ENCODE measurements around the gene GPATCH3.
"Not testable (repeated sequence)": the region's sequence is repeated elsewhere in the genome, so short reads cannot be mapped to it uniquely, and the experiment has no call there.

GPATCH3 gene

GRCh38 chr1:26900001-26900814, at the start of gene GPATCH3:
GPATCH3 (minus strand) TSS chr1:26900467; CDS start chr1:26900442, 25 bp downstream.
- peak; percentile 98 for TF ChIP-seq POLR2AphosphoS5 (IDR thresholded peaks at IDR 0.05; ENCODE audit: borderline replicate concordance, low read depth, low read length)
- TF ChIP-seq FOXP2 (optimal IDR thresholded peaks at IDR 0.05; ENCODE audit: control extremely low read depth, extremely low read length, insufficient read depth), result no peak
- peak within 1 kb of the TSS; percentile 79 for H3K27ac ChIP-seq
- peak within 1 kb of the TSS; percentile 97 for H3K9ac ChIP-seq (ENCODE audit: insufficient read length)
- peak within 1 kb of the TSS; percentile 83 for H3K4me3 ChIP-seq
- no peaks in the 10 kb centered on the region for H3K9me3 ChIP-seq (ENCODE audit: low read depth, low read length)
- DNase-seq (ENCODE audit: low read depth, low spot score), result peak; percentile 92
- H3K36me3 ChIP-seq (ENCODE audit: insufficient read depth, low read length), result peaks cover 11% of the 10 kb centered on the region; the same call in 1 of the 2 replicates

GRCh38 chr1:26949926-26950319, 49.7 kb upstream of the GPATCH3 start:
- Histone ChIP-seq H3K36me3 (ENCODE audit: insufficient read depth, low read length) (peaks cover 21% of the 10 kb centered on the region), H3K4me3 (no peak overlapping the region), H3K9me3 (ENCODE audit: low read depth, low read length) (no peaks in the 10 kb centered on the region), H3K27ac (no peak overlapping the region), H3K9ac (ENCODE audit: insufficient read length) (no peak overlapping the region)
- DNase-seq (ENCODE audit: low read depth, low spot score), result no peak
- TF ChIP-seq EZH2 (IDR thresholded peaks at IDR 0.05) (no peak), POLR2AphosphoS5 (IDR thresholded peaks at IDR 0.05; ENCODE audit: borderline replicate concordance, low read depth, low read length) (no peak; the same call in 1 of the 2 replicates), FOXP2 (optimal IDR thresholded peaks at IDR 0.05; ENCODE audit: control extremely low read depth, extremely low read length, insufficient read depth) (no peak)

- no peaks in the 10 kb centered on the region for H3K9me3 ChIP-seq (ENCODE audit: low read depth, low read length)
- no peak overlapping the region for H3K27ac ChIP-seq
- no peak overlapping the region for H3K4me3 ChIP-seq
- TF ChIP-seq FOXP2 (optimal IDR thresholded peaks at IDR 0.05; ENCODE audit: control extremely low read depth, extremely low read length, insufficient read depth), result no peak
- TF ChIP-seq POLR2AphosphoS5 (IDR thresholded peaks at IDR 0.05; ENCODE audit: borderline replicate concordance, low read depth, low read length), result 0 out of 2 replicates have a peak, but pooled peaks have one; percentile 16
- no peak for DNase-seq (ENCODE audit: low read depth, low spot score)
- peaks cover 22% of the 10 kb centered on the region for H3K36me3 ChIP-seq (ENCODE audit: insufficient read depth, low read length)
- H3K9ac ChIP-seq (ENCODE audit: insufficient read length), result no peak overlapping the region
Measured at GRCh38 chr1:26949266-26949925, 49.1 kb upstream of the GPATCH3 start.

- not testable (repeated sequence) for H3K9me3 ChIP-seq (ENCODE audit: low read depth, low read length); H3K4me3 ChIP-seq; H3K27ac ChIP-seq; DNase-seq (ENCODE audit: low read depth, low spot score); H3K9ac ChIP-seq (ENCODE audit: insufficient read length)
- peaks cover 26% of the 10 kb centered on the region for H3K36me3 ChIP-seq (ENCODE audit: insufficient read depth, low read length)
Measured at GRCh38 chr1:26948725-26949057, 48.4 kb upstream of the GPATCH3 start.

GRCh38 chr1:26946270-26946669, 46.0 kb upstream of the GPATCH3 start:
- no peak overlapping the region for H3K27ac ChIP-seq
- H3K9me3 ChIP-seq (ENCODE audit: low read depth, low read length), result no peaks in the 10 kb centered on the region
- no peak for DNase-seq (ENCODE audit: low read depth, low spot score)
- H3K9ac ChIP-seq (ENCODE audit: insufficient read length), result no peak overlapping the region
- TF ChIP-seq POLR2AphosphoS5 (IDR thresholded peaks at IDR 0.05; ENCODE audit: borderline replicate concordance, low read depth, low read length), result no peak
- TF ChIP-seq EZH2 (IDR thresholded peaks at IDR 0.05), result no peak
- no peak for TF ChIP-seq FOXP2 (optimal IDR thresholded peaks at IDR 0.05; ENCODE audit: control extremely low read depth, extremely low read length, insufficient read depth)
- H3K4me3 ChIP-seq, result no peak overlapping the region
- peaks cover 50% of the 10 kb centered on the region for H3K36me3 ChIP-seq (ENCODE audit: insufficient read depth, low read length)

- H3K4me3 ChIP-seq, result no peak overlapping the region
- peaks cover 52% of the 10 kb centered on the region for H3K36me3 ChIP-seq (ENCODE audit: insufficient read depth, low read length)
- H3K27ac ChIP-seq, result no peak overlapping the region
- no peaks in the 10 kb centered on the region for H3K9me3 ChIP-seq (ENCODE audit: low read depth, low read length)
- no peak for TF ChIP-seq EZH2 (IDR thresholded peaks at IDR 0.05)
- TF ChIP-seq POLR2AphosphoS5 (IDR thresholded peaks at IDR 0.05; ENCODE audit: borderline replicate concordance, low read depth, low read length), result no peak
- no peak for TF ChIP-seq FOXP2 (optimal IDR thresholded peaks at IDR 0.05; ENCODE audit: control extremely low read depth, extremely low read length, insufficient read depth)
- H3K9ac ChIP-seq (ENCODE audit: insufficient read length), result no peak overlapping the region
- no peak for DNase-seq (ENCODE audit: low read depth, low spot score)
Measured at GRCh38 chr1:26945728-26946127, 45.5 kb upstream of the GPATCH3 start.

- H3K4me3 ChIP-seq, result no peak overlapping the region
- peaks cover 52% of the 10 kb centered on the region for H3K36me3 ChIP-seq (ENCODE audit: insufficient read depth, low read length)
- no peak for DNase-seq (ENCODE audit: low read depth, low spot score)
- TF ChIP-seq FOXP2 (optimal IDR thresholded peaks at IDR 0.05; ENCODE audit: control extremely low read depth, extremely low read length, insufficient read depth), result no peak
- TF ChIP-seq POLR2AphosphoS5 (IDR thresholded peaks at IDR 0.05; ENCODE audit: borderline replicate concordance, low read depth, low read length), result no peak
- no peak for TF ChIP-seq EZH2 (IDR thresholded peaks at IDR 0.05)
- H3K27ac ChIP-seq, result no peak overlapping the region
- no peak overlapping the region for H3K9ac ChIP-seq (ENCODE audit: insufficient read length)
- H3K9me3 ChIP-seq (ENCODE audit: low read depth, low read length), result no peaks in the 10 kb centered on the region
Measured at GRCh38 chr1:26945138-26945537, 44.9 kb upstream of the GPATCH3 start.

- Histone ChIP-seq H3K27ac (no peak overlapping the region), H3K9me3 (ENCODE audit: low read depth, low read length) (no peaks in the 10 kb centered on the region), H3K4me3 (no peak overlapping the region), H3K9ac (ENCODE audit: insufficient read length) (no peak overlapping the region), H3K36me3 (ENCODE audit: insufficient read depth, low read length) (peaks cover 63% of the 10 kb centered on the region)
- no peak for DNase-seq (ENCODE audit: low read depth, low spot score)
- TF ChIP-seq POLR2AphosphoS5 (IDR thresholded peaks at IDR 0.05; ENCODE audit: borderline replicate concordance, low read depth, low read length) (no peak), EZH2 (IDR thresholded peaks at IDR 0.05) (no peak), FOXP2 (optimal IDR thresholded peaks at IDR 0.05; ENCODE audit: control extremely low read depth, extremely low read length, insufficient read depth) (no peak)
Measured at GRCh38 chr1:26942656-26943055, 42.4 kb upstream of the GPATCH3 start.

All from SK-N-MC (cell line).